Mononuclear cell (primary cell): ENCODE results near the gene ASCC2. TPM values are rescaled to one million over a fixed set of nuclear protein-coding genes. Genes with fewer than 3 reads are reported as not detected.

Experiments
- H3K27me3 ChIP-seq: 2 replicates; pipeline ENCODE4 v1.6.0; 2011; ENCODE audit warnings: low read length, control low read depth; ENCODE audit not compliant: insufficient read depth
- H3K4me1 ChIP-seq: 2 replicates; pipeline ENCODE4 v1.5.1; 2011; ENCODE audit warnings: mild to moderate bottlenecking, low read length, control low read depth; ENCODE audit not compliant: insufficient read depth
- H3K4me3 ChIP-seq: 2 replicates; pipeline ENCODE4 v1.5.1; 2011; ENCODE audit warnings: mild to moderate bottlenecking, low read length, moderate library complexity
- H3K9me3 ChIP-seq: 2 replicates; pipeline ENCODE4 v1.5.1; 2011; ENCODE audit warnings: low read depth, mild to moderate bottlenecking, control low read depth, low read length
- total RNA-seq: library from RNA; depleted of rRNA; stranded (reverse); fragments of >200 nt; gene quantifications from one replicate; pipeline ENCODE4 v1.2.3, GENCODE V29; 2012

Gene ASCC2
- total RNA-seq, 1 donor, result 33.2 TPM

- no peaks in the 10 kb centered on the region for H3K27me3 ChIP-seq
- H3K4me3 ChIP-seq, result no peak overlapping the region
- H3K9me3 ChIP-seq, result no peaks in the 10 kb centered on the region
- H3K4me1 ChIP-seq, result peaks cover 18% of the 10 kb centered on the region
Measured at GRCh38 chr22:29750559-29751538, 87.2 kb downstream of the ASCC2 start.

DNA sequence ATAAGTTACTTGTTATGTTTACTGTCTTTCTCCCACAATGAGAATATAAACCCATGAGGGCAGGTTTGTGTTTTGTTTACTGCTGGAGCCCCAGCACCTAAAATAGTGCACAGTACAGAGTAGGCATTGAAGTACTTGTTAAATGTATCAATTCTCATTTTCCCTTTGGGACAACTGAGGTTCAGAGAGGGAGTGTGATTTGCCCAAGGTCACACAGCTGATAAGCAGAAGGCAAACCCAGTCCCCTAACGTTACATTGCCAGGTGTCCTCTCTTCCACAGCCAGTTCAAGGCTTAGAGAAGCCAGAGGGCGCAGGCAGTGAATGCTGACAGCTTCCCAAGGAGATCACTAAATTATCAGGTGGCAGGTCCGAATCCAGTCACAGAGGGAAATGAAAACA is 88.0 kb downstream of the ASCC2 start:
- H3K4me3 ChIP-seq, result no peak overlapping the region
- H3K27me3 ChIP-seq, result no peaks in the 10 kb centered on the region
- peaks cover 18% of the 10 kb centered on the region for H3K4me1 ChIP-seq
- H3K9me3 ChIP-seq, result no peaks in the 10 kb centered on the region

- Histone ChIP-seq H3K27me3 (no peaks in the 10 kb centered on the region), H3K4me3 (no peak overlapping the region), H3K4me1 (peaks cover 18% of the 10 kb centered on the region), H3K9me3 (no peaks in the 10 kb centered on the region)
Measured at GRCh38 chr22:29748248-29748893, 89.7 kb downstream of the ASCC2 start.

DNA sequence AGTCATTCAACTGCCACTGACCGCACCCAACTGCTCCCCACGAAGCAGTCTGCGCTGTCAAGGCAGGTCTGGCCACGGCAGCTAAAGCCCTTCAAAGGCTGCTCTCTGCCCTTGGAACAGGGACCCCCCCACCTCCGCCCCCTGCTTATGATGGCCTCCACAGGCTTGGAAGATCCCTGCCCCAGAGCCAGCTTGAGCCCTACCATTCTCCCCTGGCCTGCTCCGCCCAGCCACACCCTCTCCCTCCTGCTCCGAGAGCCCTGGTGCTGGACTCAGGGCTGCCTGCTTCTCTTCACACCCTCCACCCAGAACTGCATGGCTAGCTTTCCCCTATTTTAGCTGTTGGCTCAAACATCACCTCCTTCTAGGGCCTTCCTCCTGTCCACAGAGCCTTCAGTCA is 90.2 kb downstream of the ASCC2 start:
- Histone ChIP-seq H3K9me3 (no peaks in the 10 kb centered on the region), H3K4me3 (no peak overlapping the region), H3K4me1 (peaks cover 18% of the 10 kb centered on the region), H3K27me3 (no peaks in the 10 kb centered on the region)

GRCh38 chr22:29744902-29745301 is 93.2 kb downstream of the ASCC2 start:
- Histone ChIP-seq H3K27me3 (no peaks in the 10 kb centered on the region), H3K9me3 (no peaks in the 10 kb centered on the region), H3K4me1 (no peaks in the 10 kb centered on the region), H3K4me3 (no peak overlapping the region)

- H3K27me3 ChIP-seq, result no peaks in the 10 kb centered on the region
- no peaks in the 10 kb centered on the region for H3K9me3 ChIP-seq
- H3K4me3 ChIP-seq, result no peak overlapping the region
- H3K4me1 ChIP-seq, result no peaks in the 10 kb centered on the region
Measured at GRCh38 chr22:29742326-29742725, 95.7 kb downstream of the ASCC2 start.

GRCh38 chr22:29741926-29742325 is 96.1 kb downstream of the ASCC2 start:
- Histone ChIP-seq H3K4me3 (no peak overlapping the region), H3K4me1 (no peaks in the 10 kb centered on the region), H3K9me3 (no peaks in the 10 kb centered on the region), H3K27me3 (no peaks in the 10 kb centered on the region)

- Histone ChIP-seq H3K9me3 (no peaks in the 10 kb centered on the region), H3K4me1 (no peaks in the 10 kb centered on the region), H3K4me3 (no peak overlapping the region), H3K27me3 (no peaks in the 10 kb centered on the region)
Measured at GRCh38 chr22:29740216-29740615, 97.9 kb downstream of the ASCC2 start.

GRCh38 chr22:29739346-29739875 is 98.7 kb downstream of the ASCC2 start:
- Histone ChIP-seq H3K27me3 (no peaks in the 10 kb centered on the region), H3K4me3 (no peak overlapping the region), H3K4me1 (no peaks in the 10 kb centered on the region), H3K9me3 (no peaks in the 10 kb centered on the region)

Other genes with a start within 250 kb of the ASCC2 start
- 21.7 TPM for gene NF2, start 234.6 kb downstream of the ASCC2 start, total RNA-seq
- 0.21 TPM for gene CABP7, start 118.3 kb downstream of the ASCC2 start, total RNA-seq
- 7.7 TPM for gene ZMAT5, start 71.3 kb downstream of the ASCC2 start, total RNA-seq
- gene UQCR10, start 70.9 kb downstream of the ASCC2 start, total RNA-seq, result 26.0 TPM
- 79.0 TPM for gene MTMR3, start 44.9 kb upstream of the ASCC2 start, total RNA-seq
- not detected for gene HORMAD2, start 242.2 kb upstream of the ASCC2 start, total RNA-seq